Measurements from ENCODE around the gene SHC2.
"Not testable (repeated sequence)": the region's sequence is repeated elsewhere in the genome, so short reads cannot be mapped to it uniquely, and the experiment has no call there.

- TF ChIP-seq, protein P1, sequence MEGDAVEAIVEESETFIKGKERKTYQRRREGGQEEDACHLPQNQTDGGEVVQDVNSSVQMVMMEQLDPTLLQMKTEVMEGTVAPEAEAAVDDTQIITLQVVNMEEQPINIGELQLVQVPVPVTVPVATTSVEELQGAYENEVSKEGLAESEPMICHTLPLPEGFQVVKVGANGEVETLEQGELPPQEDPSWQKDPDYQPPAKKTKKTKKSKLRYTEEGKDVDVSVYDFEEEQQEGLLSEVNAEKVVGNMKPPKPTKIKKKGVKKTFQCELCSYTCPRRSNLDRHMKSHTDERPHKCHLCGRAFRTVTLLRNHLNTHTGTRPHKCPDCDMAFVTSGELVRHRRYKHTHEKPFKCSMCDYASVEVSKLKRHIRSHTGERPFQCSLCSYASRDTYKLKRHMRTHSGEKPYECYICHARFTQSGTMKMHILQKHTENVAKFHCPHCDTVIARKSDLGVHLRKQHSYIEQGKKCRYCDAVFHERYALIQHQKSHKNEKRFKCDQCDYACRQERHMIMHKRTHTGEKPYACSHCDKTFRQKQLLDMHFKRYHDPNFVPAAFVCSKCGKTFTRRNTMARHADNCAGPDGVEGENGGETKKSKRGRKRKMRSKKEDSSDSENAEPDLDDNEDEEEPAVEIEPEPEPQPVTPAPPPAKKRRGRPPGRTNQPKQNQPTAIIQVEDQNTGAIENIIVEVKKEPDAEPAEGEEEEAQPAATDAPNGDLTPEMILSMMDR (IDR thresholded peaks at IDR 0.05; ENCODE audit: extremely low read depth in 1 of 2, insufficient read depth in 1 of 2, low read depth in 1 of 2, low read length in 2 of 2) = not testable (repeated sequence)
- TF ChIP-seq POLR2A (IDR thresholded peaks at IDR 0.05; ENCODE audit: low read depth, low read length); POLR2AphosphoS5 (IDR thresholded peaks at IDR 0.05; ENCODE audit: insufficient read depth, low read depth, low read length); JUN (IDR thresholded peaks at IDR 0.05; ENCODE audit: borderline replicate concordance, insufficient read depth, insufficient read length, low read depth); EZH2 (IDR thresholded peaks at IDR 0.05; ENCODE audit: borderline replicate concordance, low read depth, low read length, severe bottlenecking); FOS (IDR thresholded peaks at IDR 0.05; ENCODE audit: borderline replicate concordance, insufficient read depth, low read length): not testable (repeated sequence)
These were observed 9.8 kb downstream of the SHC2 start for GRCh38 chr19:450912-451481.

All from endothelial cell of umbilical vein (primary cell).